ENCODE data around the gene APOBEC4.

APOBEC4 gene

DNA sequence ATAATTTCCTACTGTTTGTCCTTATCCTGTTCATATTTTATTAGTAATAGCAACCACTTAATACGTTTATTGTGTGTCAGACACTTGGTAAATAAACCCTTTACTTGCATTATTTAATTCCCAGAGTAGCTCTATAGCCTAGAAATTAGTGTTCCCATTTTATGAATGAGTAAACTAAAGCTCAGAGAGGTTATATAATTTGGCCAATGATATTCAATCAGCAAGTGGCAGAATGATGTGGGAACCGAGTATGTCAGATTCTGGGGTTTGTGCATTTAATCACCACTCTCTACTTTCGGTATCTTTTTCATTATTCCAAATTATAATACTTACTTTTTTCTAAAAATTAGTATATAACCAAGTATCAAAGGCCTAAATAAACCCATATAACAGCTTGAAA lies 10.9 kb downstream of the APOBEC4 start:
- no peak for TF ChIP-seq CTCF (IDR thresholded peaks at IDR 0.05; ENCODE audit: borderline replicate concordance, insufficient read depth, low read depth, low read length)
- H3K4me3 ChIP-seq (ENCODE audit: low read depth, low read length): no peak overlapping the region

DNA sequence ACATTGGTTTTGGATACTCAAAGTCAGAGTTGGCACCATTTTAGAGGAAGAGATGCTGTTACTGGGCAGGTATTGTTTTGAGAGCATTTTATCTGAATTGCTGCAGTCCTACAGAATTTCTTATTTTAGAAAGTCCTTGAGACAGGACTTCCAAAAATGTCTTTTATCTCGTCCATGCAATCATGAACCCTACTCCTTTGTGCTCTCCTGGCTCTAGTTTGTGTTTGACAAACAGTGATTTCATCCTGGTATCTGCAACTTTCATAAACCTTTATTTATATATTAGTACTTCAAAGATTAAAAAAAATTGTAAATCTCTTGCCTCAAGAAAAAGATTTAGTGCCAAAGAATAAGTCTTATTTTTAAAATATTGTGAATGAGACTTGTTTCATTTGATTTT lies 12.9 kb downstream of the APOBEC4 start:
- H3K4me3 ChIP-seq (ENCODE audit: low read depth, low read length): no peak overlapping the region
- TF ChIP-seq CTCF (IDR thresholded peaks at IDR 0.05; ENCODE audit: borderline replicate concordance, insufficient read depth, low read depth, low read length): no peak

DNA sequence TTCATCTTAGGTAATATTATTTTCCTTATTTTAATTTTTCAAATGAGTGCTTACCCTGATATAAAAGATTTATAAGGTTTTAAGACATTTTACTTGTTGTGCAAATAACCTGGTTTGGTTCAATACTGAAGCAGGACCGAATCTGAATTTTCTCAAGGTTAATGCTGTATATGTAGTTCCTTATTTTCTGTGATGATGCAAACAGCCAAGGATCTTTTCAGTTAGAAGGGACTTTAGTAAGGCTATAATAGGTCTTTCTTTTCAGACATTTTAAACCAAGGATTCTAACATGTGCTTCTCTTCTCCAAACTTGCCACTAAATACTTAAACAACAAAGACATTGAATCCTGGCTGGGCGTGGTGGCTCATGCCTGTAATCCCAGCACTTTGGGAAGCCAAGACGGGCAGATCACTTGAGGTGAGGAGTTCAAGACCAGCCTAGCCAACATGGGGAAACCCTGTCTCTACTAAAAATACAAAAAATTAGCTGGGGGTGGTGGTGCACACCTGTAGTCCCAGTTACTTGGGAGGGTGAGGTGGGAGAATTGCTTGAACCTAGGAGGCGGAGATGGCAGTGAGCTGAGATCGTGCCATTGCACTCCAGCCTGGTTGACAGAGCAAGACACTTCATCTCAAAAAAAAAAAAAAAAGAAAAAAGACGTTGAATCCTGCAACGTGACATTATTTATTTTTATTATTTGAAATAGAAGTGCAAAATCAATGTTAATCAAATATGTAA lies 14.3 kb downstream of the APOBEC4 start:
- no peak for TF ChIP-seq CTCF (IDR thresholded peaks at IDR 0.05; ENCODE audit: borderline replicate concordance, insufficient read depth, low read depth, low read length)
- H3K4me3 ChIP-seq (ENCODE audit: low read depth, low read length): no peak overlapping the region

GRCh38 chr1:183636783-183637182 lies 16.3 kb downstream of the APOBEC4 start:
- TF ChIP-seq CTCF (IDR thresholded peaks at IDR 0.05; ENCODE audit: borderline replicate concordance, insufficient read depth, low read depth, low read length): no peak
- peak overlapping the region; percentile 64 for H3K4me3 ChIP-seq (ENCODE audit: low read depth, low read length)

DNA sequence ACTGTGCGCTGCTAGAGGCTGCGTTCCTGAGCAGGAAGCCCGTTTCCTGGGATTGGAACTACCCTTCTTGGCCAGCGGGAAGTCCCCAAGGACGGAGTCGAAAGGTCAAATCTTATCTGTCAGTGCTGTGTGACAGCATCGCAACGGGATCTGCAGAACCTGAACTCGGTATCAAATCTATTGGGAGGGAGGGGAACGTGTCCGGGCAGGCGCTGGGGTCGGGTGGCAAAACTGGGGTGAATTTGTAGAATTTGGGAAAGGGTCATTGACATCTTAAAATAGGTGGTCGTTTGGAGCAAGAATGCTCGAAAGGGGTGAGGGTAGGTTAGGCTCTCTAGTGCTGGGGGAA lies 16.8 kb downstream of the APOBEC4 start:
- no peak for TF ChIP-seq CTCF (IDR thresholded peaks at IDR 0.05; ENCODE audit: borderline replicate concordance, insufficient read depth, low read depth, low read length)
- H3K4me3 ChIP-seq (ENCODE audit: low read depth, low read length): peak overlapping the region; percentile 64

GRCh38 chr1:183635606-183636333 lies 17.3 kb downstream of the APOBEC4 start, which contains the start of gene ARPC5:
Gene ARPC5, minus strand, starts transcription at chr1:183635783. Its CDS starts 124 bp downstream, at chr1:183635659.
- peak within 1 kb of the TSS; percentile 98 for H3K4me3 ChIP-seq (ENCODE audit: low read depth, low read length)
- no peak for TF ChIP-seq CTCF (IDR thresholded peaks at IDR 0.05; ENCODE audit: borderline replicate concordance, insufficient read depth, low read depth, low read length)
